Loucy (cell line): ENCODE measurements around the gene BET1.

Experiments
- H2AFZ ChIP-seq: fragments of 200-600 bp; sonication (generic); 2 replicates; pipeline ENCODE4 v1.6.0; 2016; ENCODE audit warnings: antibody characterized with exemption, mild to moderate bottlenecking, low read length, moderate library complexity
- H3F3A ChIP-seq: fragments of 200-600 bp; 2 replicates; pipeline ENCODE4 v1.6.0; 2016; ENCODE audit warnings: antibody characterized with exemption, low read depth, mild to moderate bottlenecking
- H3K27me3 ChIP-seq: fragments of 200-600 bp; sonication (generic); 2 replicates; pipeline ENCODE4 v1.6.1; 2014; ENCODE audit warnings: low read length, mild to moderate bottlenecking; ENCODE audit not compliant: insufficient read depth, poor library complexity, severe bottlenecking
- H3K36me3 ChIP-seq: fragments of 200-600 bp; sonication (generic); 2 replicates; pipeline ENCODE4 v1.6.1; 2016; ENCODE audit warnings: low read length; ENCODE audit not compliant: insufficient read depth
- H3K4me1 ChIP-seq: fragments of 200-600 bp; sonication (generic); 2 replicates; pipeline ENCODE4 v1.5.1; 2014; ENCODE audit warnings: low read length, mild to moderate bottlenecking; ENCODE audit not compliant: insufficient read depth, poor library complexity, severe bottlenecking
- H3K4me2 ChIP-seq: fragments of 200-600 bp; sonication (generic); 2 replicates; pipeline ENCODE4 v1.6.0; 2014; ENCODE audit warnings: antibody characterized with exemption, low read length, low read depth, mild to moderate bottlenecking; ENCODE audit not compliant: poor library complexity, severe bottlenecking
- H3K4me3 ChIP-seq: fragments of 200-600 bp; sonication (generic); 2 replicates; pipeline ENCODE4 v1.5.1; 2014; ENCODE audit warnings: low read length, mild to moderate bottlenecking, mixed read lengths; ENCODE audit not compliant: poor library complexity, severe bottlenecking
- H3K79me2 ChIP-seq: fragments of 200-600 bp; sonication (generic); 2 replicates; pipeline ENCODE4 v1.6.1; 2014; ENCODE audit warnings: low read length; ENCODE audit not compliant: insufficient read depth
- H3K9ac ChIP-seq: fragments of 200-600 bp; sonication (generic); 2 replicates; pipeline ENCODE4 v1.6.0; 2014; ENCODE audit warnings: mild to moderate bottlenecking, low read depth, low read length, moderate library complexity; ENCODE audit not compliant: poor library complexity, severe bottlenecking
- H3K9me2 ChIP-seq: fragments of 200-600 bp; sonication (generic); replicated peaks from 2 replicates; pipeline ENCODE4 v1.6.1; 2016; ENCODE audit warnings: low read depth, low read length, mixed read lengths
- H3K9me3 ChIP-seq: fragments of 200-600 bp; sonication (generic); 2 replicates; pipeline ENCODE4 v1.6.1; 2014; ENCODE audit warnings: mild to moderate bottlenecking, antibody characterized with exemption, low read length, low read depth; ENCODE audit not compliant: insufficient read depth
- H4K20me1 ChIP-seq: fragments of 200-600 bp; sonication (generic); 2 replicates; pipeline ENCODE4 v1.6.0; 2014; ENCODE audit warnings: antibody characterized with exemption, low read length, mild to moderate bottlenecking; ENCODE audit not compliant: insufficient read depth, poor library complexity, severe bottlenecking
- EZH2phosphoT487 ChIP-seq: fragments of 200-600 bp; IDR thresholded peaks from 2 replicates; pipeline ENCODE4 v1.6.1; 2018; ENCODE audit warnings: antibody characterized with exemption, mild to moderate bottlenecking, moderate library complexity, borderline replicate concordance
- TF ChIP-seq, protein P1 (sequence below): fragments of 200-600 bp; sonication (generic); conservative IDR thresholded peaks from 2 replicates; pipeline ENCODE4 v1.5.1; 2014; ENCODE audit warnings: mild to moderate bottlenecking, antibody characterized with exemption, low read length

Gene BET1

DNA sequence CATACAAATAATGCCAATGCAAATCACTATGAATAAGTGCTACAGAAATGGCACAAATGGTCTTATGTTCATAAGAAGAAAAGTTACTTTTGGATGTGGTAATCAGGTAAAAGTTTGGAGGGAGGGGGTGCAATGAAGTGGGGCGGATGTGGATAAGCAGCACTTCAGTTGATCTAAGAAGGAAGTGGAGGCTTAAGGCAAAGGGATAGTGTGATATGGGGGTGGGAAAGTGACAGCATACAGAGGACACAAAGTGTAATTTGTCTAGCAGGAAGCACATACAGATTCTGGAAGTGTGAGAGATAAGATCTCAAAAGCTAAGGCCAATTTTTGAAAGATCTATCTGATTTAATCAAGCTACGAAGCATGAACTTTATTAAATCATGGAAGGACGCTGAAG, 6.3 kb downstream of the BET1 start:
- Histone ChIP-seq H3K9me2 (no peaks in the 10 kb centered on the region), H3F3A (no peaks in the 10 kb centered on the region), H3K9me3 (no peaks in the 10 kb centered on the region), H3K4me2 (peak overlapping the region; percentile 0), H3K79me2 (peaks cover 21% of the 10 kb centered on the region), H3K9ac (no peak overlapping the region), H4K20me1 (no peaks in the 10 kb centered on the region), H3K4me3 (no peak overlapping the region), H3K4me1 (peaks cover 21% of the 10 kb centered on the region), H3K36me3 (peaks cover 6% of the 10 kb centered on the region; the same call in 1 of the 2 replicates), H3K27me3 (no peaks in the 10 kb centered on the region), H2AFZ (no peak overlapping the region)
- TF ChIP-seq, protein P1, sequence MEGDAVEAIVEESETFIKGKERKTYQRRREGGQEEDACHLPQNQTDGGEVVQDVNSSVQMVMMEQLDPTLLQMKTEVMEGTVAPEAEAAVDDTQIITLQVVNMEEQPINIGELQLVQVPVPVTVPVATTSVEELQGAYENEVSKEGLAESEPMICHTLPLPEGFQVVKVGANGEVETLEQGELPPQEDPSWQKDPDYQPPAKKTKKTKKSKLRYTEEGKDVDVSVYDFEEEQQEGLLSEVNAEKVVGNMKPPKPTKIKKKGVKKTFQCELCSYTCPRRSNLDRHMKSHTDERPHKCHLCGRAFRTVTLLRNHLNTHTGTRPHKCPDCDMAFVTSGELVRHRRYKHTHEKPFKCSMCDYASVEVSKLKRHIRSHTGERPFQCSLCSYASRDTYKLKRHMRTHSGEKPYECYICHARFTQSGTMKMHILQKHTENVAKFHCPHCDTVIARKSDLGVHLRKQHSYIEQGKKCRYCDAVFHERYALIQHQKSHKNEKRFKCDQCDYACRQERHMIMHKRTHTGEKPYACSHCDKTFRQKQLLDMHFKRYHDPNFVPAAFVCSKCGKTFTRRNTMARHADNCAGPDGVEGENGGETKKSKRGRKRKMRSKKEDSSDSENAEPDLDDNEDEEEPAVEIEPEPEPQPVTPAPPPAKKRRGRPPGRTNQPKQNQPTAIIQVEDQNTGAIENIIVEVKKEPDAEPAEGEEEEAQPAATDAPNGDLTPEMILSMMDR, result no peak
- TF ChIP-seq EZH2phosphoT487, result no peak

DNA sequence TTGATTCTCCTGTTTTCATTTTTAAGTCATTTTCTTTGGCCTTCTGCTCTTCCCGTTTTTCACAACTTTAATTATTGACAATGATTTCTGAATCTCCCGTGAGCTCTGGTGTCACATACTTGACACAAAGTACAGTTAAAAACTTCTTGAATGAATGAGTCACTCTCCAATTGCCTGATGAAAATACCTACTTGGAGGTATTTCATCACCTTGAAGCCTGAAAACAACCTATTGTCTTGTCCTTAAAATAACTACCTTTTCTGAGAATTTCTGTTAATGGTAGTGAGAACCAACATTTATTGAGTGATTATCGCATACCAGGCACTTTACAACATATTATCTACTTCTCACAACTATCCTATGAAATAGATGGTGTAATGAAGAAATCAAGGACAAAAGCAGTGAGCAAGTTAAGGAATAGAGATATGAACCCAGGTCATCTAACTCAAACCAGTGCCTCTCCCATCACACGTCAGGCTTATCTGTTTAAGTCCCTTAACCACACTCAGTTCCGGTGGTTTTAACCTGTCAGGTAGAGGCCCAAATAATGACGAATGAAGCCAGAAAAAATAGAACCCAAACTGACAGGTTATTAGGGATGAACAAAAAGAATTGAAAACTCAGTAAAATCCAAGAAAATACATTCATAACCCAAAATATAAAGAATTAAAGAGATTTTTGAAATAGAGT, 11.6 kb downstream of the BET1 start:
- Histone ChIP-seq H4K20me1 (no peaks in the 10 kb centered on the region), H3K79me2 (no peaks in the 10 kb centered on the region), H3K36me3 (peaks cover 6% of the 10 kb centered on the region; the same call in 1 of the 2 replicates), H3F3A (no peaks in the 10 kb centered on the region), H3K4me3 (no peak overlapping the region), H3K9me2 (no peaks in the 10 kb centered on the region), H2AFZ (no peak overlapping the region), H3K9me3 (no peaks in the 10 kb centered on the region), H3K4me1 (no peaks in the 10 kb centered on the region), H3K4me2 (no peak overlapping the region), H3K27me3 (no peaks in the 10 kb centered on the region), H3K9ac (no peak overlapping the region)
- no peak for TF ChIP-seq EZH2phosphoT487
- TF ChIP-seq, protein P1, result no peak

DNA sequence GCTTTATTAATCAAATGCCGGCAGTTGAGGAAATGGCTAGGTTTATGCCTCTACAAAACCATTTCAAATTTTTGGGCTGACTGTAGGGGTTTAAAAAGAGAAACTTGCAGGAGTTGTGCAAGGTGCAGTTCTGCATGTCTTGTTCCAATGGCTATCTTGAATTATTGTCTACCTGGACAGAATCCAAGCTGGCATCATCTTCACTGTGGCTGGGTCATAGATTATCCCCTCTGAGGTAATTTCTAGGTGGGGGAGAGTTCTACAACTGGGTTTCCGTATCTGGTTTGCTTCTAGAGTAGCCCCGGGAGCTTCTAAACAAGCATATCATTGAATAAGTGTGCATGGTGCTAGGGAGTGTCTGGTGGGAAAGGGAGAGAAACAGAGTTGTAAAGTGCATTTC, 16.9 kb downstream of the BET1 start:
- Histone ChIP-seq H3K27me3 (no peaks in the 10 kb centered on the region), H3K4me3 (no peak overlapping the region), H3F3A (no peaks in the 10 kb centered on the region), H3K4me1 (no peaks in the 10 kb centered on the region), H3K4me2 (no peak overlapping the region), H3K9ac (no peak overlapping the region), H3K36me3 (no peaks in the 10 kb centered on the region), H4K20me1 (no peaks in the 10 kb centered on the region), H3K79me2 (no peaks in the 10 kb centered on the region), H3K9me2 (no peaks in the 10 kb centered on the region), H3K9me3 (no peaks in the 10 kb centered on the region), H2AFZ (no peak overlapping the region)
- TF ChIP-seq, protein P1, result no peak
- no peak for TF ChIP-seq EZH2phosphoT487
